ENCODE data around the gene TMEM222. TPM values are rescaled to one million over a fixed set of nuclear protein-coding genes. Genes with fewer than 3 reads are reported as not detected.

TMEM222 gene
- polyA plus RNA-seq, 1 of the 3 experiments (the other 2 are of a cell fraction), result 51.7 TPM

DNA sequence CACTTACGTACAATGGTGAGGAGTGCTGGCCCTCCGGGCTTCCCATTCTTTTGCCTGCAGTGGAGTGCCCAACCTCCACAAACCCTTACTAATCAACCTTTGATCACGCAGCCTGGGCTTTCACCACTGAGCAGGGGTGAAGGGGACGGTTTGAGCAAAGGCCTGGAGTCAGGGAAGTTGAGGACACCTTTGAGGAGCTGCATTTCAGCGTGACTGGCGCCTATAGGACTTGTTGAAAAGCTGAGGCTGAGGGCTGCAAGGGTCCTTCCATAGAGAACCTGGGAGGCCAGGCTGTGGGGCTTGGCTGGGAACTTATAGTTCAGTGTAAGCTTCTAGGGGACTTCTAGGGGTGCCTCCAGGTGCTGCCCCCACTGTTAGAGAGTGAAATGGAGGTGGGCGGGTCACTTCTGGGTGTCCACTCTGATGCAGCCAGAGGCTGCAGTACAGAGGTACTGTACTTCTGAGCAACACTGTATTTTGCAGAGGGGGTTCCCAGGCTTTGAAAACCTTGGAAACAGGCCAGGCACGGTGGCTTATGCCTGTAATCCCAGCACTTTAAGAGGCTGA, 29.7 kb downstream of the TMEM222 start:
- Histone ChIP-seq H3K4me3 (ENCODE audit: low read depth in 2 of 2, low read length in 1 of 2) (no peak overlapping the region), H3K79me2 (ENCODE audit: insufficient read depth) (no peaks in the 10 kb centered on the region), H3K9me3 (no peaks in the 10 kb centered on the region), H2AFZ (ENCODE audit: low read depth) (no peak overlapping the region), H3K9ac (no peak overlapping the region), H3K4me2 (no peak overlapping the region), H3K27me3 (ENCODE audit: insufficient read depth) (no peaks in the 10 kb centered on the region), H3K4me1 (ENCODE audit: control insufficient read depth in 1 of 2, insufficient read depth in 2 of 2, low read depth in 1 of 2, low read length in 1 of 2) (peaks cover 0 to 10% of the 10 kb centered on the region in 2 experiments; a peak in 1 of 4 replicates), H3F3A (replicated peaks; ENCODE audit: insufficient read depth) (no peaks in the 10 kb centered on the region), H3K36me3 (replicated peaks in 1 of 2; ENCODE audit: control insufficient read depth in 1 of 2, insufficient read depth in 2 of 2, low read length in 1 of 2) (peaks cover 4 to 5% of the 10 kb centered on the region in 2 experiments), H3K27ac (ENCODE audit: low read depth in 2 of 2, low read length in 1 of 2) (no peak overlapping the region), H4K20me1 (ENCODE audit: insufficient read depth) (no peaks in the 10 kb centered on the region), H3K9me2 (no peaks in the 10 kb centered on the region)
- 87% methylated on average over 8 of the region's 8 CpGs for WGBS (ENCODE audit: low lambda C conversion rate)
- TF ChIP-seq FOXM1 (IDR thresholded peaks at IDR 0.05; ENCODE audit: low read depth) (no peak), NFIC (IDR thresholded peaks at IDR 0.05; ENCODE audit: borderline replicate concordance) (no peak), MXI1 (IDR thresholded peaks at IDR 0.05; ENCODE audit: low read depth, low read length) (no peak), SIN3A (IDR thresholded peaks at IDR 0.05; ENCODE audit: borderline replicate concordance, low read depth, low read length) (no peak), CHD2 (IDR thresholded peaks at IDR 0.05; ENCODE audit: low read length, partially characterized antibody) (no peak)
- POLR2A ChIA-PET, result no interaction called here
- no peak for DNase-seq
- CTCF ChIA-PET, result interaction anchor here (0.9 to 12.3 kb wide), 3 partner anchors 14 to 53 kb away, joined by 4 to 219 read pairs (median 85); no protein-coding TSS in a partner anchor

DNA sequence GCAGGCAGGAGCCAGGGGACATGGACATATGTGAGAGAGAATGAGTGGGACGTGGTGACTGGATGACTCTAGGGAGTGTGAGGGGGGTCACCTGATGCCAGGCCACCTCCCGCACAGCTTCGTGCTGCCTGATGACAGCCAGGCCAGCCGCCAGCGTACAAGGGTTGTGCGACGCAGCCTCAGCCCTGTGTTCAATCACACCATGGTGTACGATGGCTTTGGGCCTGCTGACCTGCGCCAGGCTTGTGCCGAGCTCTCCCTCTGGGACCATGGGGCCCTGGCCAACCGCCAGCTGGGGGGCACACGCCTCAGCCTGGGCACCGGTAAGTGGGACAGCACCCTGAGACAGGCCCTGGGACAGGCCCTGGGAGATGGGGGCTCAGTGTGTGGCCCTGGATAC, 31.2 kb downstream of the TMEM222 start:
- peaks cover 4 to 5% of the 10 kb centered on the region in 2 experiments for H3K36me3 ChIP-seq (replicated peaks in 1 of 2; ENCODE audit: control insufficient read depth in 1 of 2, insufficient read depth in 2 of 2, low read length in 1 of 2)
- no peak for TF ChIP-seq CHD2 (IDR thresholded peaks at IDR 0.05; ENCODE audit: low read length, partially characterized antibody)
- TF ChIP-seq MEF2A (IDR thresholded peaks at IDR 0.05; ENCODE audit: borderline replicate concordance, low read depth), result no peak
- no peak for TF ChIP-seq SIN3A (IDR thresholded peaks at IDR 0.05; ENCODE audit: borderline replicate concordance, low read depth, low read length)
- TF ChIP-seq SMC3 (IDR thresholded peaks at IDR 0.05; ENCODE audit: low read depth, low read length), result no peak
- no peak for TF ChIP-seq RCOR1 (IDR thresholded peaks at IDR 0.05; ENCODE audit: low read length)
- no peak for TF ChIP-seq MXI1 (IDR thresholded peaks at IDR 0.05; ENCODE audit: low read depth, low read length)
- TF ChIP-seq TCF12 (IDR thresholded peaks at IDR 0.05), result no peak
- TF ChIP-seq, protein P1, sequence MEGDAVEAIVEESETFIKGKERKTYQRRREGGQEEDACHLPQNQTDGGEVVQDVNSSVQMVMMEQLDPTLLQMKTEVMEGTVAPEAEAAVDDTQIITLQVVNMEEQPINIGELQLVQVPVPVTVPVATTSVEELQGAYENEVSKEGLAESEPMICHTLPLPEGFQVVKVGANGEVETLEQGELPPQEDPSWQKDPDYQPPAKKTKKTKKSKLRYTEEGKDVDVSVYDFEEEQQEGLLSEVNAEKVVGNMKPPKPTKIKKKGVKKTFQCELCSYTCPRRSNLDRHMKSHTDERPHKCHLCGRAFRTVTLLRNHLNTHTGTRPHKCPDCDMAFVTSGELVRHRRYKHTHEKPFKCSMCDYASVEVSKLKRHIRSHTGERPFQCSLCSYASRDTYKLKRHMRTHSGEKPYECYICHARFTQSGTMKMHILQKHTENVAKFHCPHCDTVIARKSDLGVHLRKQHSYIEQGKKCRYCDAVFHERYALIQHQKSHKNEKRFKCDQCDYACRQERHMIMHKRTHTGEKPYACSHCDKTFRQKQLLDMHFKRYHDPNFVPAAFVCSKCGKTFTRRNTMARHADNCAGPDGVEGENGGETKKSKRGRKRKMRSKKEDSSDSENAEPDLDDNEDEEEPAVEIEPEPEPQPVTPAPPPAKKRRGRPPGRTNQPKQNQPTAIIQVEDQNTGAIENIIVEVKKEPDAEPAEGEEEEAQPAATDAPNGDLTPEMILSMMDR (IDR thresholded peaks at IDR 0.05), result no peak
- TF ChIP-seq, protein P2, sequence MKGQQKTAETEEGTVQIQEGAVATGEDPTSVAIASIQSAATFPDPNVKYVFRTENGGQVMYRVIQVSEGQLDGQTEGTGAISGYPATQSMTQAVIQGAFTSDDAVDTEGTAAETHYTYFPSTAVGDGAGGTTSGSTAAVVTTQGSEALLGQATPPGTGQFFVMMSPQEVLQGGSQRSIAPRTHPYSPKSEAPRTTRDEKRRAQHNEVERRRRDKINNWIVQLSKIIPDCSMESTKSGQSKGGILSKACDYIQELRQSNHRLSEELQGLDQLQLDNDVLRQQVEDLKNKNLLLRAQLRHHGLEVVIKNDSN (IDR thresholded peaks at IDR 0.05; ENCODE audit: borderline replicate concordance, low read depth), result no peak
- no peak for TF ChIP-seq YY1 (IDR thresholded peaks at IDR 0.05; ENCODE audit: low read depth)

More for the DNA sequence above, 31.2 kb downstream of the TMEM222 start:
- no peak overlapping the region for H2AFZ ChIP-seq (ENCODE audit: low read depth)
- no peaks in the 10 kb centered on the region for H3K9me2 ChIP-seq
- no peaks in the 10 kb centered on the region for H3K27me3 ChIP-seq (ENCODE audit: insufficient read depth)
- H3K4me2 ChIP-seq, result no peak overlapping the region
- H3K9ac ChIP-seq, result no peak overlapping the region
- H4K20me1 ChIP-seq (ENCODE audit: insufficient read depth), result no peaks in the 10 kb centered on the region
- CTCF ChIA-PET, result interaction anchor here (1.2 to 12.3 kb wide), 7 partner anchors 9 to 54 kb away, joined by 4 to 219 read pairs (median 5); partner anchors contain the start of gene MAP3K6
- H3K4me1 ChIP-seq (ENCODE audit: control insufficient read depth in 1 of 2, insufficient read depth in 2 of 2, low read depth in 1 of 2, low read length in 1 of 2), result peaks cover 0 to 15% of the 10 kb centered on the region in 2 experiments; a peak in 1 of 4 replicates
- WGBS (ENCODE audit: low lambda C conversion rate), result 100% methylated on average over 1 of the region's 13 CpGs
- H3K4me3 ChIP-seq (ENCODE audit: low read depth in 2 of 2, low read length in 1 of 2), result no peak overlapping the region
- H3F3A ChIP-seq (replicated peaks; ENCODE audit: insufficient read depth), result no peaks in the 10 kb centered on the region
- H3K79me2 ChIP-seq (ENCODE audit: insufficient read depth), result no peaks in the 10 kb centered on the region
- H3K9me3 ChIP-seq, result no peaks in the 10 kb centered on the region
- H3K27ac ChIP-seq (ENCODE audit: low read depth in 2 of 2, low read length in 1 of 2), result no peak overlapping the region
- no peak for DNase-seq
- POLR2A ChIA-PET, result interaction anchor here (1.4 kb wide), 1 partner anchor 12 kb away, joined by 4 read pairs; no protein-coding TSS in a partner anchor

All from SK-N-SH (cell line).